CD4-positive, CD25-positive, alpha-beta regulatory T cell (primary cell): ENCODE data around the gene SLC35A3. TPM values are rescaled to one million over a fixed set of nuclear protein-coding genes. Genes with fewer than 3 reads are reported as not detected.
"Not testable (repeated sequence)": the region's sequence is repeated elsewhere in the genome, so short reads cannot be mapped to it uniquely, and the experiment has no call there.

ENCODE experiments used
- ATAC-seq, 2 donors: fragments of 150-1000 bp; cut with Tn5 transposase; one replicate each; pipeline ENCODE4 v1.10.0; 2021; ENCODE audit warnings: low read depth in 2 of 2, moderate number of reproducible peaks in 2 of 2, moderate library complexity in 1 of 2
- DNase-seq, 3 donors: peaks; one replicate each; pipeline versions ENCODE4 v3.0.0 to v3.0.0-alpha.2; 2012 to 2022; ENCODE audit warnings: mixed read lengths in 1 of 3
- H3K27ac ChIP-seq: one replicate; pipeline ENCODE4 v1.7.0; 2013; ENCODE audit warnings: mild to moderate bottlenecking, low read length; ENCODE audit not compliant: insufficient read depth, poor library complexity, severe bottlenecking
- H3K27me3 ChIP-seq: one replicate; pipeline ENCODE4 v1.7.0; 2013; ENCODE audit warnings: low read length; ENCODE audit not compliant: control insufficient read depth, insufficient read depth
- H3K36me3 ChIP-seq: one replicate; pipeline ENCODE4 v1.7.0; 2013; ENCODE audit warnings: mild to moderate bottlenecking, low read length, moderate library complexity; ENCODE audit not compliant: control insufficient read depth, insufficient read depth
- H3K4me1 ChIP-seq: 2 replicates; pipeline ENCODE4 v1.7.0; 2013; ENCODE audit warnings: mild to moderate bottlenecking, low read length; ENCODE audit not compliant: insufficient read depth, control insufficient read depth, poor library complexity, severe bottlenecking
- H3K4me3 ChIP-seq: one replicate; pipeline ENCODE4 v1.7.0; 2013; ENCODE audit warnings: low read depth, mild to moderate bottlenecking, low read length, moderate library complexity
- H3K9me3 ChIP-seq, 2 experiments: 1 replicate in 1 of 2; 2 replicates in 1 of 2; pipeline ENCODE4 v1.7.0; 2013; ENCODE audit warnings: low read length in 2 of 2, mild to moderate bottlenecking in 1 of 2, moderate library complexity in 1 of 2; ENCODE audit not compliant: control insufficient read depth in 2 of 2
- H3K27ac Mint-ChIP-seq, 3 donors: one replicate each; pipeline ENCODE4 v1.8.0; 2020 to 2022; ENCODE audit warnings: mild to moderate bottlenecking in 3 of 3, mixed read lengths in 3 of 3, moderate library complexity in 2 of 3
- H3K27me3 Mint-ChIP-seq: one replicate; pipeline ENCODE4 v1.8.0; 2022; ENCODE audit warnings: mild to moderate bottlenecking, mixed read lengths
- H3K36me3 Mint-ChIP-seq: one replicate; pipeline ENCODE4 v1.8.0; 2020; ENCODE audit warnings: mixed read lengths
- H3K4me1 Mint-ChIP-seq, 4 donors: one replicate each; pipeline ENCODE4 v1.8.0; 2020 to 2022; ENCODE audit warnings: mixed read lengths in 4 of 4, mild to moderate bottlenecking in 1 of 4
- H3K4me3 Mint-ChIP-seq, 4 donors: one replicate each; pipeline ENCODE4 v1.8.0; 2020 to 2022; ENCODE audit warnings: mild to moderate bottlenecking in 4 of 4, mixed read lengths in 4 of 4, moderate library complexity in 3 of 4
- H3K9me3 Mint-ChIP-seq, 7 donors: one replicate each; pipeline ENCODE4 v1.8.0; 2020 to 2022; ENCODE audit warnings: mixed read lengths in 7 of 7, mild to moderate bottlenecking in 3 of 7, moderate library complexity in 2 of 7
- polyA plus RNA-seq, 4 donors: library from polyadenylated mRNA; unstranded; fragments of 300-500 nt; fragmentation: Illumina TruSeq; gene quantifications; one replicate each; pipeline ENCODE4 v1.2.3, GENCODE V29; 2021
- total RNA-seq: library from RNA; stranded (reverse); gene quantifications from one replicate; pipeline ENCODE4 v1.2.3, GENCODE V29; 2022

The SLC35A3 gene
- total and polyA plus RNA-seq, 5 donors from 2014 or later = 9.5 to 25.1 (median 14.0) TPM

DNA sequence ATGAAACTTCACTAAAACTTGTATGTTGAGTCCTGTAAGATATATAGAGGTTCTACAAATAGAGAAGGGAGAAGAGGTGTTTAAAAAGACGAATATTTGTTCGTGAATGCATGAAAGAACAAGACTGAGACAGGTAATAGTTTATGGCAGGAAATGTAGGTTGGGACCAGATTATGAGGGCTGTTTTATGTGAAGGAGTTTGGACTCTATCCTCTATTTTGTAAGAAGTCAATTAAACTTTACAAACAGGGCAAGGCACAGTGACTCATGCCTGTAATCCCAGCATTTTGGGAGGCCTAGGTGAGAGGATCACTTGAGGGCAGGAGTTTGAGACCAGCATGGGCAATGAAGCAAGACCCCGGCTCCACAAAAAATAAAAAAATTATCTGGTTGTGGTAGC lies 5.7 kb downstream of the SLC35A3 start:
- H3K9me3 ChIP-seq = no peaks in the 10 kb centered on the region
- Mint-ChIP-seq H3K4me3 (no peak overlapping the region), H3K27me3 (no peaks in the 10 kb centered on the region), H3K27ac (peak overlapping the region in 1 of 3 donors; percentile 3), H3K36me3 (peaks cover 14% of the 10 kb centered on the region), H3K9me3 (no peaks in the 10 kb centered on the region), H3K4me1 (peaks cover 26 to 50% (median 39%) of the 10 kb centered on the region in 4 donors)
- DNase-seq (no peak), ATAC-seq (no peak)
- H3K27ac ChIP-seq = no peak overlapping the region
- H3K27me3 ChIP-seq = no peaks in the 10 kb centered on the region
- no peak overlapping the region for H3K4me3 ChIP-seq
- peaks cover 17% of the 10 kb centered on the region for H3K36me3 ChIP-seq
- H3K4me1 ChIP-seq = peaks cover 12% of the 10 kb centered on the region

DNA sequence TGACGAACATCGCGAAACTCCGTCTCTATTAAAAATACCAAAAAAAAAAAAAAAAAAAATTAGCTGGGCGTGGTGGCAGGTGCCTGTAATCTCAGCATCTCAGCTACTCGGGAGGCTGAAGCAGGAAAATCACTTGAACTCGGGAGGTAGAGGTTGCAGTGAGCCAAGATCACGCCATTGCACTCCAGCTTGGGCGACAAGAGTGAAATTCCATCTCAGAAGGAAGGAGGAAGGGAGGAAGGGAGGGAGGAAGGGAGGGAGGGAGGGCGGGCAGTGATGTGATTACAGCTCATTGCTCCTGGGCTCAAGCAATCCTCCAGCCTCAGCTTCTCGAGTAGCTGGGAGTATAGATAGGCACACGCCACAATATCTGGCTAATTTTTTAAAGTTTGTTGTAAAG lies 7.5 kb downstream of the SLC35A3 start:
- not testable (repeated sequence) for ATAC-seq, DNase-seq, H3K4me3 ChIP-seq, H3K27me3 ChIP-seq, H3K9me3 ChIP-seq, H3K27ac ChIP-seq, H3K9me3 Mint-ChIP-seq, H3K4me1 ChIP-seq, H3K27me3 Mint-ChIP-seq, H3K4me3 Mint-ChIP-seq
- peaks cover 17% of the 10 kb centered on the region for H3K36me3 ChIP-seq
- H3K4me1 Mint-ChIP-seq = peaks cover 24 to 42% (median 30%) of the 10 kb centered on the region in 4 donors
- H3K36me3 Mint-ChIP-seq = peaks cover 14% of the 10 kb centered on the region
- H3K27ac Mint-ChIP-seq = peak overlapping the region in 1 of 3 donors; percentile 69

DNA sequence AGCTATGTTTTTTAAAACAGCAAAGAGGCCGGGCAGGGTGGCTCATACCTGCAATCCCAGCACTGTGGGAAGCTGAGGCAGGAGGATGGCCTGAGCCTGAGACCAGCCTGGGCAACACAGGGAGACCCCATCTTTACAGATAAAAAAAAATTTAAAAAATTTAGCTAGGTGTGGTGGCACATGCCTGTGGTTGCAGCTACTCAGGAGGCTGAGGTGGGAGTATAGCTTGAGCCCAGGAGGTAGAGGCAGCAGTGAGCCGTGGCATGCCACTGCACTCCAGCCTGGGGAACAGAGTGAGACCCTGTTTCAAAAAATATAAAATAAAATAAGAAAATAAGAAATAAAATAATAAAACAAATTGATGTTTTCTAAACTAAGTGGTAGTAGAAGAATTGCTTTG lies 8.4 kb downstream of the SLC35A3 start:
- ATAC-seq = no peak
- Mint-ChIP-seq H3K4me3 (no peak overlapping the region), H3K27ac (peak overlapping the region in 1 of 3 donors; percentile 32), H3K27me3 (no peaks in the 10 kb centered on the region), H3K36me3 (peaks cover 18% of the 10 kb centered on the region), H3K4me1 (peaks cover 21 to 37% (median 29%) of the 10 kb centered on the region in 4 donors), H3K9me3 (no peaks in the 10 kb centered on the region)
- Histone ChIP-seq H3K4me3 (no peak overlapping the region), H3K27me3 (no peaks in the 10 kb centered on the region), H3K9me3 (no peaks in the 10 kb centered on the region), H3K36me3 (peaks cover 17% of the 10 kb centered on the region), H3K4me1 (peaks cover 3% of the 10 kb centered on the region), H3K27ac (no peak overlapping the region)
- DNase-seq = no peak

DNA sequence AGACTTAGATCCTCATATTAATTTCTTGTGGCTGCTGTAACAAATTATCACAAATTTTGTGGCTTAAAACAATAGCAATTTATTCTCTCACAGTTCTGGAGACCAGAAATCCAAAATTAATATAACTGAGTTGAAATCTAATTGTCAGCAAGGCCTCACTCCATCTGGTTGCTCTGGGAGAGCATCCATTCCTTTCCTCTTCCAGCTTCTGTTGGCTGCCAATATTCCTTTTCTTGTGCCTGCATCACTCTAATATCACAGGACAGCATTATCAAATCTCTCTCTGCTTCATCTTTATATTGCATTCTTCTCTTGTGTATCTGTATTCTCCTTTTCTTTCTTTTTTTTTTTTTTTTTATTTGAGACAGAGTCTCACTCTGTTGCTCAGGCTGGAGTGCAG lies 9.3 kb downstream of the SLC35A3 start:
- H3K27ac Mint-ChIP-seq = no peak overlapping the region
- peaks cover 18 to 32% (median 29%) of the 10 kb centered on the region in 4 donors for H3K4me1 Mint-ChIP-seq

DNA sequence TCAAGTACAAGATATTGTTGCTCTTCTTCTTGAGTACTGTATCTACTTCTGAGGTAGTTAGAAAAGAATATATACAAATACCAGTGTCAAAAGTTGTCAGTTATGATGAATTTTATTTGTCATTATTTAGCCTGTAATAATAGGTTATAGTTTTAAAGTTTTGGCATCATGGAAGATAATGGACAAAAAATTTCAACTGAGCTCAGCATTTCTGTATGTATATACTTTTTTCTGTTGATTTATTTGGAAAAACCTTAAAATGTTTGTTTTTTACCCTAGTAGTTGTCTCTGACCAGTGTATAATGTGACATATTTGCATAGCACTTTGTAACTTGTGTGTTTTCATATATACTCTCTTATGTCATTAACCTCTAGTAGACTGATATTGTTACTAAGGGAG lies 11.1 kb downstream of the SLC35A3 start:
- Histone ChIP-seq H3K4me1 (peaks cover under 1% of the 10 kb centered on the region), H3K4me3 (no peak overlapping the region), H3K27me3 (no peaks in the 10 kb centered on the region), H3K27ac (no peak overlapping the region), H3K9me3 (peaks cover 0 to 2% of the 10 kb centered on the region in 2 experiments), H3K36me3 (peaks cover 3% of the 10 kb centered on the region)
- Mint-ChIP-seq H3K27me3 (no peaks in the 10 kb centered on the region), H3K27ac (no peak overlapping the region), H3K9me3 (peaks cover 0 to 7% (median 0%) of the 10 kb centered on the region in 7 donors), H3K4me1 (peaks cover 21 to 40% (median 31%) of the 10 kb centered on the region in 4 donors), H3K36me3 (peaks cover 32% of the 10 kb centered on the region), H3K4me3 (no peak overlapping the region)
- DNase-seq = no peak
- no peak for ATAC-seq

More for the DNA sequence above, 9.3 kb downstream of the SLC35A3 start:
- no peak overlapping the region for H3K4me3 ChIP-seq
- ATAC-seq = no peak
- H3K27ac ChIP-seq = no peak overlapping the region
- no peak for DNase-seq
- no peaks in the 10 kb centered on the region for H3K9me3 ChIP-seq
- peaks cover 21% of the 10 kb centered on the region for H3K36me3 Mint-ChIP-seq
- peaks cover 3% of the 10 kb centered on the region for H3K4me1 ChIP-seq
- H3K27me3 Mint-ChIP-seq = no peaks in the 10 kb centered on the region
- peak overlapping the region in 1 of 4 donors; percentile 41 for H3K4me3 Mint-ChIP-seq
- H3K9me3 Mint-ChIP-seq = peaks cover 0 to 1% (median 0%) of the 10 kb centered on the region in 7 donors
- H3K27me3 ChIP-seq = no peaks in the 10 kb centered on the region
- peaks cover 17% of the 10 kb centered on the region for H3K36me3 ChIP-seq

DNA sequence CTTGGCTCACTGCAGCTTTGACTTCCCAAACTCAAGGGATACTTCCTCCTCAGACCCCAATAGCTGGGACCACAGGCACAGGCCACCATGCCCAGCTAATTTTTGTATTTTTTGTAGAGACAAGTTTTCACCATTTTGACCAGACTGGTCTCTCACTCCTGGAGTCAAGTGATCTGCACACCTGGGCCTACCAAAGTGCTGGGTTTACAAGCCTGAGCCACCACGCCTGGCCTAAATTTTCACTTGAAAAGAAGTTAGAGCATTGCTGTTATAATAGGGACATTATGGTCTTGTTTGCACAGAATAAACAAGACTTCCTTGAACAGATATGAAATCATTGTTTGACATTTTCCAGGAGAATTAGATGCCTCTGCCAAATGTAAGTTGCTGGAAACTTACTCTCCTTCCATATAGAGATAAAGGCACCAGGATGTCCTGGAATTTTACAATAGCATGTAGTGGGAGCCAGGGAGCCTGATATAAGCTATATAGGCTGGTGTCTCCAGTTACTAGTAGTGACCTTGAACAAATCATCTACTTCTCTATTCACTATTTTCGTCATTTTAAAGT lies 16.9 kb downstream of the SLC35A3 start:
- Mint-ChIP-seq H3K27ac (no peak overlapping the region), H3K36me3 (peaks cover 39% of the 10 kb centered on the region), H3K27me3 (no peaks in the 10 kb centered on the region), H3K9me3 (peaks cover 0 to 7% (median 4%) of the 10 kb centered on the region in 7 donors), H3K4me1 (peaks cover 16 to 26% (median 21%) of the 10 kb centered on the region in 4 donors), H3K4me3 (peak overlapping the region in 1 of 4 donors; percentile 69)
- no peak for DNase-seq
- no peak overlapping the region for H3K27ac ChIP-seq
- H3K9me3 ChIP-seq = peaks cover 4 to 5% of the 10 kb centered on the region in 2 experiments
- H3K4me3 ChIP-seq = no peak overlapping the region
- no peaks in the 10 kb centered on the region for H3K27me3 ChIP-seq
- no peaks in the 10 kb centered on the region for H3K4me1 ChIP-seq
- no peak for ATAC-seq
- H3K36me3 ChIP-seq = peaks cover 4% of the 10 kb centered on the region

DNA sequence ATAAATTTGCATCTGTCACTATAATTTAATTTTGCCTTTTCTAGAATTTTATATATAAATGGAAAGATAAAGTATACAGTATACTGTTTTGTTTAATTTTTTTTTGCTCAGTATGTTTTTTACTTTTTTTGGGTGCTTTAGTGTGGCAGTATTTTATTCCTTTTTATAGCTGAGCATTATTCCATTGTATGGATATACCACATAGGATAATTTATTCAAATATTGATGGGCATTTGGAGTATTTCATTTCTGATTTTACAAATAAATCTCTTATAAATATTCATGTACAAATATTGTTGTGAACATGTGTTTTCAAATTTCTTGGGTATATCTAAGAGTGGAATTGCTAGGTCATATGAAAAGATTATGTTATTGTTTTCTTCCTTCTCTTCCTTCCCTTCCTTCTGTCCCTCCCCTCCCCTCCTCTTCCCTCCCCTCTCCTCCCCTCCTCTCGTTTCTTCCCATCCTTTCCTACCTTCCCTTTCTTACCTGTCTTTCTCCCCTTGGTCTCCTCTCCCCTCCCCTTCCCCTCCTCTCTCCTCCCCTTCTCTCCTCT lies 18.5 kb downstream of the SLC35A3 start:
- no peaks in the 10 kb centered on the region for H3K27me3 Mint-ChIP-seq
- Histone ChIP-seq H3K36me3 (peaks cover 9% of the 10 kb centered on the region), H3K27ac (no peak overlapping the region), H3K4me3 (no peak overlapping the region), H3K27me3 (no peaks in the 10 kb centered on the region), H3K9me3 (peaks cover 6 to 15% of the 10 kb centered on the region in 2 experiments), H3K4me1 (no peaks in the 10 kb centered on the region)
- peaks cover 45% of the 10 kb centered on the region for H3K36me3 Mint-ChIP-seq
- peaks cover 0 to 14% (median 10%) of the 10 kb centered on the region in 7 donors for H3K9me3 Mint-ChIP-seq
- H3K27ac Mint-ChIP-seq = no peak overlapping the region
- no peak for ATAC-seq
- H3K4me1 Mint-ChIP-seq = peaks cover 14 to 28% (median 22%) of the 10 kb centered on the region in 4 donors
- DNase-seq = no peak
- no peak overlapping the region for H3K4me3 Mint-ChIP-seq
